DMS53 treated with DMSO at 0.1 percent for 48 hours (cell line): ENCODE data around the gene PLEKHA1.

Source experiments
- DNase-seq: peaks from one replicate; lab custom pipeline; 2025; ENCODE audit not compliant: unreplicated experiment; lab: John Stamatoyannopoulos, UW

The PLEKHA1 gene

DNA sequence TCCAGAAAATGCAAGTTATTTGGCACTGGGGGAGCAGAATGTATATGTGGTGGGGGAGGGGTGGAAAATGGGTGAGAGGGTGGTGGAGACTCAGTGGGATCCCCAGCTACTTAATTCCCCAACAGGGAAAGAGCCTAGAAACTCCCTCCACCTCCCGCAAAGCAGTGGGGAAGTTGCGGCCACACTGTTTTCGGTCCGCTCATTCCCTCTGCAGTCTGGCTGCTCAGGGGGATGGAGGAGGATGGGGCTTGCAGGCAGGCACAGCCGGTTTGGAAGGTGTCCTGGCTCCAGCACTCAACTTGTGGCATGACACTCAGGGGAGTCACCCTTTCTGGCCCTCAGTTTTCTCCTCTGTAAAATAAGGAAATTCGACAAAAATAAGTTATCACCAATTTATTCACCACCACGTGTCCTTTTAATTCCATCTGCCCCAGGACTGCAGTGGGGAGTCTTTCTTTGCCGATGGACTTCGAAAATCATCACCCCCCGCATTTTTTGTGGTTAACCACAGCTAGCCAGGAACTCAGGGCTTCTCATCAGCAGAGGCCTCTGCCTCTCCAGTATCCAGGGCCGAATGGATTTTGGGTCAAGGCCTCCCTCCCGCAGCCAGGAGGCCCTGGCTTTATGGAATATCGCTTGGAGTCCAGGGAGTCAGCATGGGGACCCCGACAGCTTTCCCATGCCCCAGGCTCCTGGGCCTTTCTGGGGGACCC is 85.2 kb downstream of the PLEKHA1 start:
- no peak for DNase-seq

DNA sequence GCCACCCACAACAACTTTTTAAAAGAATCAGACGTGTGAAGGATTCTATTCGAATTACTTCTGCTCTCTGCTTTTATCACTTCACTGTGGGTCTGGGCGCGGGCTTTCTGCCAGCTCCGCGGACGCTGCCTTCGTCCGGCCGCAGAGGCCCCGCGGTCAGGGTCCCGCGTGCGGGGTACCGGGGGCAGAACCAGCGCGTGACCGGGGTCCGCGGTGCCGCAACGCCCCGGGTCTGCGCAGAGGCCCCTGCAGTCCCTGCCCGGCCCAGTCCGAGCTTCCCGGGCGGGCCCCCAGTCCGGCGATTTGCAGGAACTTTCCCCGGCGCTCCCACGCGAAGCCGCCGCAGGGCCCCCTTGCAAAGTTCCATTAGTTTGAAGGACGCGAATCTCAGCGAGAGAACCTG is 86.4 kb downstream of the PLEKHA1 start:
- no peak for DNase-seq

DNA sequence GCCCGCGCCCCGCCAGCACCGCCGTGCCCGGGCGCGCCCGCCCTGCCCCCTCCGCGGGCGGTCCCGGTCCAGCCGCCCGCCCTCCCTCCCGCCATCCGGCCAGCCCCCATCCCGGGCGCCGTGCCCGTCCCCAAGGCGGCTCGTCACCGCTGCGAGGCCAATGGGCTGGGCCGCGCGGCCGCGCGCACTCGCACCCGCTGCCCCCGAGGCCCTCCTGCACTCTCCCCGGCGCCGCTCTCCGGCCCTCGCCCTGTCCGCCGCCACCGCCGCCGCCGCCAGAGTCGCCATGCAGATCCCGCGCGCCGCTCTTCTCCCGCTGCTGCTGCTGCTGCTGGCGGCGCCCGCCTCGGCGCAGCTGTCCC is 86.8 kb downstream of the PLEKHA1 start, which contains the start of gene HTRA1:
Gene HTRA1 (plus strand): TSS at position 187 of the 362 bp plus-strand sequence. CDS start 100 bp downstream, at position 287.
- peak; percentile 11 for DNase-seq

DNA sequence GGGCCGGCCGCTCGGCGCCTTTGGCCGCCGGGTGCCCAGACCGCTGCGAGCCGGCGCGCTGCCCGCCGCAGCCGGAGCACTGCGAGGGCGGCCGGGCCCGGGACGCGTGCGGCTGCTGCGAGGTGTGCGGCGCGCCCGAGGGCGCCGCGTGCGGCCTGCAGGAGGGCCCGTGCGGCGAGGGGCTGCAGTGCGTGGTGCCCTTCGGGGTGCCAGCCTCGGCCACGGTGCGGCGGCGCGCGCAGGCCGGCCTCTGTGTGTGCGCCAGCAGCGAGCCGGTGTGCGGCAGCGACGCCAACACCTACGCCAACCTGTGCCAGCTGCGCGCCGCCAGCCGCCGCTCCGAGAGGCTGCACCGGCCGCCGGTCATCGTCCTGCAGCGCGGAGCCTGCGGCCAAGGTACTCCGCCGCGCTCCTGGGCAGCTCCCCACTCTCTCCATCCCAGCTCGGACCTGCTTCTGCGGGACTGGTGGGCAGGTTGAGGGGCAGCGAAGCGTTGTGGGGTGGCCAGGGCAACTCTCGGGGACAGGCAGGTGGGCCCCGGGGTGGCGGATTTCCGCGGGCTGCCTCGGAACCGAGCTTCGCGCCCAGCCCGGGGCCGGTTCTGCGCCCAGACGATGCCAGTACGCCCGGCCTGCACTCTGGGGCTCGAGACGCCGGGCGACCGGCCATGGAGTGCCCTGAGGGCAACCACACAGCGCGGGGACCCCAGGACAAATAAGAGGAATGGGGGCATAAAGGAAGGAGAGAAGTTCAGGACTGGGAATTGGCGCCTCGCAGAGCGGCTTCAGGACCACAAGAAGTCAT is 87.4 kb downstream of the PLEKHA1 start:
- peak; percentile 14 for DNase-seq

DNA sequence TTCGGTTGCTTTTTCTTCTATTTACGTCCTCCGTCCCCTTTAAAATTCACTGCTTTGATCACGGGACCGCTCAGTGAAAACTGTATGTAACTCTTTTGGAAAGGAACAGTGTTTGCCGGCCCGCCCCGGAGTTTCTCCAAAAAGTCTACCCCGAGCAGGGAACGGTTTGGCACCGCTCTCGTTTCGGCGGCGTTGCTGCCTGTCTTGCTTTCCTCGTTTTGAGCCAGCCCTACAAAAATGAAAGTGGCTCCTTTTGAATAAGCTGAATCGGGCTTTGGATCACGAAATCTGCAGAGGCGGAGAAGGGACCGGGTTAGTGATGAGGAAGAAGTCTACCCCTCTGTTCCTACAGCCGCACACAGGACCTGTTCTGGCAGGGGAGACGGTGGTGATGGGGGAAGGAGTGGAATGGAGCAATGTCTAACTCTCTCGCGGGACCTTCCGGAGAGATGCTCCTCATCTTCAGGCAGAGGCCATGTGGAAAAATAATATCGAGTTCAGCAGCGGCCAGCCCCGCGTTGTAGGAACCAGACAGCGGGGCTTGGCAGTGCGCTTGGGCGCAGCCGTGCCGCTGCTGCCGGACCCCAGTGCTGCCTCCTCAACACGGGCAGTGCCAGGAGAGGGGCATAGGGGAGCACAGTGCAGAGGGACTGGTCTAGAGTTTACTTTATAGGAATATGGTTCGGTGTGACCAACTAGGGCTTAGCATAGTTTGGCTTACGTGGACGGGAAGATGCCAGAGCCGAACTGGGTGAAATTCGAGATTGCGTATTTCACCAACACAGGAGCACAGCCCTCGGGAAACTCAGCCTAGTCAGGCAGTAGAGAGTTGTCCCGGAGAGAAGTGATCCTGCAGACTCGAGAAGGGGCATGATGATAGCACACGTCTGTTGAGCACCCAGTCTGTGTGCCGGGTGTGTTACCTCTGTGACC is 88.3 kb downstream of the PLEKHA1 start:
- peak; percentile 27 for DNase-seq

DNA sequence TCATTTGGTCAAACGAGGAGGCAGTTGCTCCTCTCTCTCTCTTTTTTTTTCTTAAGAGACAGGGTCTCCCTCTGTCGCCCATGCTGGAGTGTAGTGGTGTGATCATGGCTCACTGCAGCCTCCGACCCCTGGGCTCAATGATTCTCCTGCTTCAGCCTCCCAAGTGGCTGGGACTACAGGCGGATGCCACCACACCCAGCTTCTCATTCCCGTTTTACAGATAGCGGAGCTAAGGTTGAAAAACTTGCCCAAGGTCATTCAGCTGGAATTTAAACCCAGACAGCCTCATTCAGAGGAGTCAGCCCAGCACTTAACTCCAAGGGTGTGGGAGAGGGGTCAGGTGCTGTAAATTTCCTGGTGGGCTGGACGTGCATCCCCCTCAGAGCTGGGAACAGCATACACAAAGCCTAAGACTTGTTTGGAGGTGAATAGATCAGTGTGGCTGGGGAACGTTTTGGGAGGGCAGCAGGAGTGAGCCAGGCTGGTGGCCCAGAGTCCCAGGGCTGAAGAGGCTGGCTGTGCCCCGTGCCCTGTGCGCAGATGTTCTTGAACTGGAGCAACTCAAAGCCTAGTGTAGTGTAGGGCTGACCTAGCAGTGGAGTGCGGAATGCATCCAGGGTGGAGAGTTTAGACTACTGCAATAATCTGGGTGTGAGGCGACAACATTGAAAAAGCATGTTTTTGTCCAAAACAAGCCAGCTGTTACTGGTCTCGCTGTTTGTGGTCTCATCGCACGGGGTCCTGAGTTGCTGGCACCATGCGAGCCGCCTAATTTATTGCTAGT is 89.2 kb downstream of the PLEKHA1 start:
- DNase-seq = no peak

DNA sequence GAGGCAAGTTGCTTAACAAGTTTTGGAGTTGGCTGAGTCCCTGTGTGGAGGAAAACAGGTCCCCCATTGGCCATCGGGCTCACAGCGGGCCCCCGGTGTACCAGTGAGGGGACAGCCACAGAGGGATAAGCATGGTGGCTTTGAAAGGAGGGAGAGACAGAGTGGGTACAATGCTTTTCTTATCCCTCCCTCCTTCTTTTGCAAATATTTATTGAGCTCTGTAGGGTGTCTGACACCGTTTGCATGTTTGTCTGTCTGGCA is 89.7 kb downstream of the PLEKHA1 start:
- peak; percentile 28 for DNase-seq

DNA sequence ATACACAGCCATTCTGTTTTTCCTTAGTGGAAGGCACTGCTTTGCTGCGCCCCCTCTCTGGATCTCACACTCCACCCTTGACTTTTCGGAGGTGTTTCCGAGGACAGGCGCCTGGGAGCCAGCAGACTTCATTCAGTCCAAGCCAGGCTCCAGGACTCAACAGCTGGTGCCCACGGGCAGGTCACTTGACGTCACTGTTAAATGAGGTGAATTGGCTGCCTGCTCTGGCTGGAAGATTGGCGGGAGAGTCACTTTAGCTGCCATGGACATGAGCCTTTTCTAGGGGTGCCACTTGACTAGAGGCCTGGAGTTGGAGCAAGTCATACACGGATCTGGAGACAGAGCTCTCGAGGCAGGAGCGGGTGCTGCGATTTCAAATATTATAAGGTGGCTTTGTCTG is 90.1 kb downstream of the PLEKHA1 start:
- peak; percentile 28 for DNase-seq

DNA sequence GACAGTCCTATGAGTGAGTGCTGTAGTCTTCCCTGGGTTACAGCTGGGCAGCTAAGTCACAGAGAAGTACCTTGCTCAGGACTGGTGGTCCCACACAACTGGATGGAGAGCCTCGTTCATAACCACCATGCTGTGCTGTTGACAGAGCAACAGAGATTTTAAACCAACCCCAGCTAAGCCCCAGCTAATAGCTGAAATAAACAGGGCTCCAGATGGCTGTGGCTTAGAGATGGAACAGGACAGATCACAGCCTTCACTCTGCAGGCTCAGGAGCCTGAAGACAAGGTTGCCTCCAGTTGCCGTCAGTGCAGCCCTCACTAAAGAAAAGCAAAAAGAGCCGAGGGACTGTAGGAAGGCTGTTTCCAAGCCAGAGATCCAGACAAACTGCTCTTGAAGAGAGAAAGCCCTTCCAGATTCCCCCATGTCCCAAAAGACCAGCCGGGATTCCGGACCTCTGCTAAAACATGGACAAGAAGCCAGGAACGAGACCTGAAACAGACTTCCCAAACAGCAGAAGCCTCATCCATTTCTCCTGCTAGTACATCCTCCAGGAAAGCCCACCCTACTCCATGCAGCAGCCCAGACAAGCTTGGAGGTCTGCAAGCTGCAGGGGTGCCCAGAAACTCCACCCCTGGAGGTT is 91.0 kb downstream of the PLEKHA1 start:
- no peak for DNase-seq

DNA sequence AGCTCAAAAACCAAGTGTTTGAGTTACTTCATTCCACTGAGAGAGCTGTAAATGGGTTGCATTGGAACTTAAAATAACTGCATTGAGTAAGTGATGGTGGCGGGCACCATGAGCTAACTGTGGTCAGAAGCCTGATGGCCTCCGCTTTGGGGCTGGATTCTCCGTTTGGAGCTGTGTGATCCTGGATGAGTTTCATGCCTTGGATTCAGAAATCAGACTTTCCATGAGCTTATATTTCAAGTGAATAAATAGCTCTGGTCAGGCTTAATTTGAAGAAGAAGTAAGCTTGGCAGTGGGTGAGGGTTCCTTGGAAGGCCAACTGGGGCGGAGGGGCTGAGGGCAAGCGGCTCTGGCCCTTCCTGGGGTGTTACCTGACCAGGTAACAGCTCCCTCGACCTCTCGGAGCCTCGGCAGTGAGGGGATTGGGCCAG is 92.5 kb downstream of the PLEKHA1 start:
- DNase-seq = no peak

DNA sequence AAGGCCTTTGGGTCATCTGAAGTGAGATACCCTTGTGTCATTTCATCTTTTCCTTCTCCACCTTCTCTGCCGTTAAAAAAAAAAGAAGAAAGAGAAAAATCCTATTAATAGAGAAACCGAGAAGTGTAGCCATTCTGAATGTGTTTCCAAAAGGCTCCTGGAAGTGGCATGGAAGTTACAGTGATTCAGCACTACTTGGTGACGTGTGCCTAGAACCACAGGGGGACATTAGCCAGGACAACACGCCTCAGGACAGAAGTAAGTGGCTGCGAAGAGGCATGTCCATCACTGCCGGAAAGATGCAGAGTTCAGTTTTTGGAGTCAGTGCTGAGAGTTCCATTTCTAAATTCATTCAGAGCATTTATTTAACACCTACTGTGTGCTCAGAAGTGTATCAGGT is 93.2 kb downstream of the PLEKHA1 start:
- no peak for DNase-seq

DNA sequence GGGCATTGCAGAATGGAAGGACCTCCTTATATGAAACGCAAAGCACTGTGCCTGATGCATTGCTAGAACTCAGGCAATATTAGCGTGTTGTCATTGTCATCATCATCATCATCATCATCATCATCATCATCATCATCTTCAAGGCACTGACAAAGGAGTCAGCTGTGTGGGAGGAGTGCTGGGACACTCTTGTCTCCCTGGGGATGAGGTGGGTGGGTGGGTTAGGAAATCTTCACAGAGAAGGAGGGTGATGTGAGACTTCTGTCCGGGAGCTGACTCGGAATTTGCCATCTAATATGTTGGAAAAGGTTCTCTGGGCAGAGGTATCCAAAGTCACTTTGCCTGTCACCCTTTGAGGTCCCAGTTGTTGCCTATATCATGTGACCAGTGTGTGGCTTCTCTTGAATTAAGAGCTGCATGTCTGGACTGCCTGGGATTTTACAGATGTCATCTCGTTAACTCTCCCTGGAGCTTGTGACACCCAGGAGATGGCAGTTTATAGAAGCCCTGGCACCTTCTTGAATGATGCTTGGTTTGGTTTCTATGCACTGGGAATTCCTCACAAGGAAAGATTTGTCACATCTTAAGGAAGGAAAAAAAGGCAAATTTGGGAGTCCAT is 93.9 kb downstream of the PLEKHA1 start:
- DNase-seq = no peak

DNA sequence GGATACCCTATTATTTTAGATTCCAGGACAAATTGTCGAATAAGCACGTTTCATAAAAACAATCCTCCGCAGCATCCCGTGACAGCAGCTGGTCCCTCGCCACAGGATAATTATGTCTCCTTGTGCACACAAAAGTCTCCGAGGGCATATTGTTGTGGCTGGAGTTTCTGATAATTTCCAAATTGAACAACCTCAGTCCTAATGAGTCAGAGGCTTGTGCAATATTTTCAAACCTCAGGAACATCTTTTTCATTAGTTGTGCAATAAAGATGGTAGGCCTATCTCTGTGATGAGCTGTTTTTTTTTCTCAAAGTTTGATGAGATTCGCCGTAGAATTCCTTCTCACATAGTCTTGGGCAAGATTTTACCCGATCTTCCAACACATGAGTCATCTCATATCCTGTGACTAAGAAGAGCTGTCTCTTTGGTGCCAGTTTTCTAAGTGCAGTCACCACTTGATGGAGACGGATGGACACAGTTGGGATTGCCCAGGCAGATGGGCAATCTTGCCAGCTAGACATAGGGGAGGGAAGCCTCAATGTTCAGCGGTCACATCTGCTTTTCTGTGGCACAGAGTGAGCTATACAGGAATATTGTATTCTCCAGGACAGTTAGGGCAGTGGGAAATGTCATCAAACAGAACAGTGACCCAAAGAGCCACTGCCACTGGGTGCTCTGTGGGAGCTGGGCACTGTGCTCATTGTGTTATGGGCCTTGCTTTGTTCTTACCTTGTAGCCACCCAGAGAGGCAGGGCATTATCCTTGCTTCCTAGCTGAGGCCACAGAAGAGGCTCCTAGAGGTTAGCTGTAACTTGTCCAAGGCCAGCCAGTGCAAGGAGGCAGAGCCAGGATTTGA is 94.6 kb downstream of the PLEKHA1 start:
- no peak for DNase-seq

DNA sequence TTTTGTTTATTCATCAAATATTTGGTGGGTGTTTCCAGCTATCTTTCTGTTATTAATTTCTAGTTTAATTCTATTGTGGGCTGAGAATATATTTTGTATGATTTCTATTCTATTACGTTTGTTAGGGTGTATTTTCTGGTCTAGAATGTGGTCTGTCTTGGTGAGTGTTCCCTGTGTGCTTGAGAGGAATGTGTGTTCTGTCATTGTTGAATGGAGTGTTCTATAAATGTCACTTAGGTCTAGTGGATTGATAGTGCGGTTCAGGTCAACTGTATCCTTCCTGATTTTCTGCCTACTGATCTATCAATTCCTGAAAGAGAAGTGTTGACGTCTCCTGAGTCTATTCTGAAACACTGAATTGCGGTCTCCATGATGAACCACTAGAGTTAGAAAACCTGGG is 95.3 kb downstream of the PLEKHA1 start:
- no peak for DNase-seq

DNA sequence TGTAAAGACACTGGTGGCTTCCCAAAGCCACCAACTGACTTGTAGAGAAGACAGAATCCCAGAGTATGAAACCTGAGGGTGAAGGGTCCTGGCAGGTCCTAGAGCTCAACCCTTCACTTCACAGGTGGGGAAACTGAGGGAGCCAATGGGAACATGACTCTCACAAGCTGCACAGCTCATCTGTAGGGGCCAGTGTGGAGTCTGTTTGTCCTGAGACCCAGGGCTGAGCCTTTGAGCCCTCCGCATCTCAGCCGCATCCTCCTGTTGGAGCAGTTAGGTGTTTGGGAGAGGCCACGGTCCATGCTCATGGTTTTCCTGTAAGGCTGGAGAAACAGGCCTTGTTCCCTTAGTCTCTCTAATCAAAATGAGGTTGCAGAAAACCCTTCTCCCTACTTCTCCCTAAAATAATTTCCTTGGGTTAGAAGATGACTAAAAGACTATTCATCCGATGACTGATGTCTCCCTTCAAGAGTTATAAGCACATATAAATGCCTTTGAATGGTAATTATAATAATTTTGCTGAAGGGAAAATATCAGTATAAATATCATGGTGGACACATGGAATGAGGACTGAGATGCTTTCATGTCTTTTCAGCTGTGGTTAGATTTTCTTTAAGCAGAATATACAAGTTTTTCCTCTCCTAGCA is 97.1 kb downstream of the PLEKHA1 start:
- no peak for DNase-seq

DNA sequence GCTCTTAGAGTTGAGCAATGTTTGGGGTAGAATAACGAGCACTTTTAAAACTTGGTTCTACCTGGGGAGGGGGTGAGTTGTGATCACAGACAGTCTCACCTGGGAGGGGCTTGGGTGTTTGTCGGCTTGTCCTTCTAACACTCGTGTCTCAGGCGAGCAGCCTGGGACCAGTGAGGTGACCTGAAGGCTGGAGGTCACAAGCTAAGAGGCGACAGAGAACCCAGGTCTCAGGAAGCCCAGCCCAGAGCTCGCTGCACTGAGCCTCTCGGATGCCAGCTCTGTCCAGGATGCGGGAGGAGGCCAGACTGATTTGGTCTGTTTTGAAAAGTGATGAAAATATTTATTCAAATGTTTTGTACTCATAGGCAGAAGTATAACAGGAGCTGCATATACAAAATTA is 98.6 kb downstream of the PLEKHA1 start:
- DNase-seq = no peak

DNA sequence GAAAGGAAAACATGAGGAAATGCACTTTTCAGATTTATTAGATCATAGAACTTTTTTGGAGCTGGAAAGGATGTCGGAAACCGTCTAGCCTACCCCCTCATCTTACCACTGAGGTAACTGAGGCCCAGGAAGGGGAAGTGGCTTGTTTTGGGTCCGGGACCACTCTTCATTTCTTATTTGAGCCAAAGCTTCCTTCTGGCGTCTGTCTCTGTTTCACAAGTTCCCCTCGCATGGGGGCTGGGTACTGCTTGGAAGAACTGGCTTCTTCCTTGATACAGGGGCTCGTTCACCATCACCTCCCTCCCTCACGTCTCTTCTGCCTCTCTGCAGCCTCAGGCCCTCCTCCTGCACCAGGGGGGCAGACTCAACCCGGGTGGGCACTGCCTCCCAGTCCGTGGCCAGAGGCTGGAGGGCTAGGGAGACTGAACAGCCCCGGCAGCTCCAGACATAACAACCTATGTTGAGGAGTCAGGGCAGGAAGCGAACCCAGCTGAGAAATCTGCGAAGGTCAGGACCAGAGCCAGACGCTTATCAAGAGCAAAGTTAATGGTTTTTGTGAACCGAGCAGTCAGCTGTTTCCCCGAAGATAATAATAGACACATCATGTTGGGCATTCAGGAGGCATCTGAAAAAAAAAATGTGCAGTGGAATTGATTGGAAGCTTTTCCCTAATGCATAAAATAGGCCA is 99.8 kb downstream of the PLEKHA1 start:
- DNase-seq = no peak

DNA sequence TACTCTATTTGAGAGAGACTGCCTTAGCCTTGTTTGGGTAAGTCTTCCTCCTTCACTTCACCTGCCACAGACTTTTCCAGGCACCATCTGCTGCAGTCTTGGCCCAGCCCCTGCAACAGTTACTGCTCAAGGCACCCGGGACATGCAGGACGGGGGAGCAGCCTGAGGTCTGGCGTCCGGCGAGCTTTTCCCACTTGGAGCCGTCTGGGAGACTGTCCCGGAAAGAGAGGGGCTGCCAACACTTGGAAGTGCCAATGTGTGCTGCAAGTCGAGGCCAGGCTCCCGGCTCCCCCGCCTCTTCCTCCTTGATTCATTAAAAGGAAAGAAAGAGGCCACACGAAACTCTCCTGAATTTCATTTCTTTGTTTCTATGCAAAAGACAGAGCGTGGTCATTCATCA is 100.6 kb downstream of the PLEKHA1 start:
- no peak for DNase-seq
